Gastrocnemius medialis (tissue), 4 donors: ENCODE measurements around the gene ADAM12.

ENCODE experiments used
- POLR2A ChIP-seq, 2 donors: fragments of 450-650 bp; IDR thresholded peaks; one replicate each; pipeline ENCODE4 v1.6.1; 2017; ENCODE audit warnings: antibody characterized with exemption in 2 of 2, mild to moderate bottlenecking in 2 of 2, moderate library complexity in 2 of 2
- TF ChIP-seq, protein P1 (sequence below), 5 experiments: fragments of 450-650 bp in 3 of 5; fragments of 200-600 bp in 2 of 5; sonication (generic) in 2 of 5; IDR thresholded peaks in 4 of 5; conservative IDR thresholded peaks in 1 of 5; 1 replicate in 4 of 5; 2 replicates in 1 of 5; pipeline ENCODE4 v1.5.1; 2016 to 2019; ENCODE audit warnings: antibody characterized with exemption in 5 of 5, mild to moderate bottlenecking in 3 of 5, moderate library complexity in 3 of 5

DNA sequence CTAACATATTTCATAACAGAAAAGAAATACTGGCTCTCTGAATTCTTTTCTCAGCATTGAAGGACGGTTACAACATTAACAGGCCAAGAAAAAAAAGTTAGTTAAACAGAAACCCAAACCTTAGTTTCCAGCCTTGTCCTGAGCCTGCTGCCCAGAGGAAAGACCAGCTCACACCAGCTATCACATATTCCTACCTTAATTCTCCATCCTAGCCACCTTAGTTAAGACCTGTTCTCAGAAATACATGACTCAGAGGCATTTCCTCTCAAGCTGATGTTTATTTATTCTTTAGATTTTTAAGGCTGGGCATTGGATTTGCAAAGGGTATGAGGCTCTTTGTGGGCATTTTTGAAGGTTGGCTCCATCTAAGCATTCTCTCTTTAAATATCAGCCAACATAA lies 34.3 kb upstream of the ADAM12 start:
- TF ChIP-seq, protein P1, sequence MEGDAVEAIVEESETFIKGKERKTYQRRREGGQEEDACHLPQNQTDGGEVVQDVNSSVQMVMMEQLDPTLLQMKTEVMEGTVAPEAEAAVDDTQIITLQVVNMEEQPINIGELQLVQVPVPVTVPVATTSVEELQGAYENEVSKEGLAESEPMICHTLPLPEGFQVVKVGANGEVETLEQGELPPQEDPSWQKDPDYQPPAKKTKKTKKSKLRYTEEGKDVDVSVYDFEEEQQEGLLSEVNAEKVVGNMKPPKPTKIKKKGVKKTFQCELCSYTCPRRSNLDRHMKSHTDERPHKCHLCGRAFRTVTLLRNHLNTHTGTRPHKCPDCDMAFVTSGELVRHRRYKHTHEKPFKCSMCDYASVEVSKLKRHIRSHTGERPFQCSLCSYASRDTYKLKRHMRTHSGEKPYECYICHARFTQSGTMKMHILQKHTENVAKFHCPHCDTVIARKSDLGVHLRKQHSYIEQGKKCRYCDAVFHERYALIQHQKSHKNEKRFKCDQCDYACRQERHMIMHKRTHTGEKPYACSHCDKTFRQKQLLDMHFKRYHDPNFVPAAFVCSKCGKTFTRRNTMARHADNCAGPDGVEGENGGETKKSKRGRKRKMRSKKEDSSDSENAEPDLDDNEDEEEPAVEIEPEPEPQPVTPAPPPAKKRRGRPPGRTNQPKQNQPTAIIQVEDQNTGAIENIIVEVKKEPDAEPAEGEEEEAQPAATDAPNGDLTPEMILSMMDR (IDR thresholded peaks at IDR 0.05 in 4 of 5, conservative IDR thresholded peaks at IDR 0.05 in 1 of 5): no peak
- no peak for TF ChIP-seq POLR2A (IDR thresholded peaks at IDR 0.05)
